Activated T-cell treated with anti-CD3 and anti-CD28 coated beads for 1 hour (primary cell): Measurements from ENCODE around the gene LLGL2.
"Not testable (repeated sequence)": the region's sequence is repeated elsewhere in the genome, so short reads cannot be mapped to it uniquely, and the experiment has no call there.

Experiments used
- DNase-seq: peaks from one replicate; pipeline ENCODE4 v3.0.0-alpha.2; 2020; ENCODE audit warnings: low read depth

The LLGL2 gene

GRCh38 chr17:75571197-75571884 lies 45.8 kb downstream of the LLGL2 start:
- DNase-seq: no peak

- DNase-seq: no peak
These were observed 46.4 kb downstream of the LLGL2 start for GRCh38 chr17:75571885-75572215.

DNA sequence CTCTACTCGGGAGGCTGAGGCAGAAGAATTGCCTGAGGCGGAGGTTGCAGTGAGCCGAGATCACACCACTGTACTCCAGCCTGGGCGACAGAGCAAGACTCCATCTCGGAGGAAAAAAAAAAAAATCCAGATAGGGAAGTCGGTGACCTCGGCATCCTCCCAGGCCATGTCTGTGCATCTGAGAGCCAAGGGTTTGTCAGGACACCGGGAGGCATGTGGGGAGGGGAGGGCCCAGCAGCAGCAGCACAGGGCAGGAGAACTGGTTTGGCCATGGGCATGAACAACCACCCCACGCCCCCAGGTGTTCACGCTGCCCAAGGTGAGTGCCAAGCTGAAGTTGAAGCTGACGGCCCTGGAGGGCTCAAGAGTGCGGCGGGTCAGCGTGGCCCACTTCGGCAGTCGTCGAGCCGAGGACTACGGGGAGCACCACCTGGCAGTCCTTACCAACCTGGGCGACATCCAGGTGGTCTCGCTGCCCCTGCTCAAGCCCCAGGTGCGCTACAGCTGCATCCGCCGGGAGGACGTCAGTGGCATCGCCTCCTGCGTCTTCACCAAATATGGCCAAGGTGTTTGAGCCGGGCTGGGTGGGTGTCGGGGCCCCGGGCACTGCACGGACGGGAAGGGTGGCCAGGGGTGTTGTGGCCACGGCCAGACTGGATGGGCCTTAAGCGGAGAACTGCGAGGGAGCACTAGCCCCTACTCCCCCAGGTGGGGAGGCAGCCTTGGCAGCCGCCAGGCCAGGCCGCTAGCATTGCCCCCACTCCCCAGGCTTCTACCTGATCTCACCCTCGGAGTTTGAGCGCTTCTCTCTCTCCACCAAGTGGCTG lies 47.4 kb downstream of the LLGL2 start:
- no peak for DNase-seq

DNA sequence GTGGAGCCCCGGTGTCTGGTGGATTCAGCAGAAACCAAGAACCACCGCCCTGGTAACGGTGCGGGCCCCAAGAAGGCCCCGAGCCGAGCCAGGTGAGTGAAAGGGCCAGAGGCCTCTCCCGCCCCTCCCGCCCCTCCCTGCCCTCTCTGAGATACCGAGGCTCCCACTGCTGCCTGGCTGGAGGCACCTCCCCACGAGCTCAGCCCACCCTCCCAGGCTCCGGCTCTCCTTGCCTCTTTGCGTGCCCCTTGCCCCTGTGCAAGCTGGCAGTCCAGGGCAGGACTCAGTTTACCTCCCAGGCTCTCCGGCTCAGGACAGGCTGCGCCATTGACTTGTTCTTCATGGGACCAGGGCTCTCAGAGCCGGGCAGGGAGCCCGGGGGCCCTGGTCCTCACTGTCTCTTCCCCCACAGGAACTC lies 48.1 kb downstream of the LLGL2 start:
- no peak for DNase-seq

GRCh38 chr17:75573994-75574393 lies 48.5 kb downstream of the LLGL2 start:
- no peak for DNase-seq

- no peak for DNase-seq
These were observed 49.0 kb downstream of the LLGL2 start for GRCh38 chr17:75574404-75575036.

- DNase-seq: no peak
These were observed 49.7 kb downstream of the LLGL2 start for GRCh38 chr17:75575197-75575596.

DNA sequence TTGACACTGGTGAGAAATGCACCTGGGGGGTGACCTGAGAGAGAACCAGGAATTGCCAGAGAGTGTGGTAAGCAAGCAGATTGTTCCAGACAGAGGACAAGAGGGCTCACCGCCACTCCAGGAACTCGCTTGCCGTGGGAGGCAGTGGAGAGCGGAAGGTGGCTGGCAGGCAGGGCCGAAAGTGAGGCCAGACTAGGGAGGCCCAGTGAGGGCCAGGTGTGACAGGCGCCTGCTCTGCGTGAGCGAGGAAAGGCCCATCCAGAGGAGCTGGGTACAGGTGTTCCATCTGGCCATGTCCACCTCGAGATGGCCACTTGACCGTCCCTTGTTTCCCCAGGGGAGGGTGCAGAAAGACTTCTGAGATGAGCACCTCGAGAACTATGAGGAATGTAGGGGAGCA lies 50.2 kb downstream of the LLGL2 start:
- no peak for DNase-seq

GRCh38 chr17:75576661-75577060 lies 51.2 kb downstream of the LLGL2 start:
- no peak for DNase-seq

- peak; percentile 25 for DNase-seq
These were observed 55.7 kb downstream of the LLGL2 start for GRCh38 chr17:75581121-75581725.

DNA sequence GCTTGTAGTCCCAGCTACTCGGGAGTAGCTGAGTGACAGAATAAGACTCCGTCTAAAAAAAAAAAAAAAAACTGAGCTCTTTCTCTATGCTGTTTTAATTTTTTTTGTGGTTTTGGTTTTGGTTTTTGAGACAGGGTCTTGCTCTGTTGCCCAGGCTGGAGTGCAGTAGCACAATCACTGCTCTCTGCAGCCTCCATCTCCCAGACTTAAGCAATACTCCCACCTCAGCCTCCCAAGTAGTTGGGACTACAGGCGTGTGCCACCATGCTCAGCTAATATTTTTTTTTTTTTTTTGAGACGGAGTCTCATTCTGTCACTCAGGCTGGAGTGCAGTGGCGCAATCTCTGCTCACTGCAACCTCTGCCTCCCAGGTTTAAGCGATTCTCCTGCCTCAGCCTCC lies 57.7 kb downstream of the LLGL2 start:
- DNase-seq: not testable (repeated sequence)

DNA sequence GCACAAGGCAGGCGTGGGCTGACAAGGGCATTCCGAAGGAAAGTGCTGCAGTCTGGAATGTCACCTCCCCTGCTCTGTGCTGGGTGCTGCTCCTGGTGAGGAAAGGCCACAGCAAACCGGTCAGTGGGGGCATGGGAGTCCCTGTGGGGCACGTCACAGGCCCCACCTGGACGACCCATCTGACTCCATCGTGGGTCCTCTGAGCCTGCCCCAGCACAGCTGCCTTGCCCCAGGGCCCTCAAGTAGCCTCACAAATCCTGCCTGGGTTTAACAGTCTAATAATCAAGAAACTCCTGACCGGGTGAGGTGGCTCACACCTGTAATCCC lies 59.3 kb downstream of the LLGL2 start:
- DNase-seq: no peak

DNA sequence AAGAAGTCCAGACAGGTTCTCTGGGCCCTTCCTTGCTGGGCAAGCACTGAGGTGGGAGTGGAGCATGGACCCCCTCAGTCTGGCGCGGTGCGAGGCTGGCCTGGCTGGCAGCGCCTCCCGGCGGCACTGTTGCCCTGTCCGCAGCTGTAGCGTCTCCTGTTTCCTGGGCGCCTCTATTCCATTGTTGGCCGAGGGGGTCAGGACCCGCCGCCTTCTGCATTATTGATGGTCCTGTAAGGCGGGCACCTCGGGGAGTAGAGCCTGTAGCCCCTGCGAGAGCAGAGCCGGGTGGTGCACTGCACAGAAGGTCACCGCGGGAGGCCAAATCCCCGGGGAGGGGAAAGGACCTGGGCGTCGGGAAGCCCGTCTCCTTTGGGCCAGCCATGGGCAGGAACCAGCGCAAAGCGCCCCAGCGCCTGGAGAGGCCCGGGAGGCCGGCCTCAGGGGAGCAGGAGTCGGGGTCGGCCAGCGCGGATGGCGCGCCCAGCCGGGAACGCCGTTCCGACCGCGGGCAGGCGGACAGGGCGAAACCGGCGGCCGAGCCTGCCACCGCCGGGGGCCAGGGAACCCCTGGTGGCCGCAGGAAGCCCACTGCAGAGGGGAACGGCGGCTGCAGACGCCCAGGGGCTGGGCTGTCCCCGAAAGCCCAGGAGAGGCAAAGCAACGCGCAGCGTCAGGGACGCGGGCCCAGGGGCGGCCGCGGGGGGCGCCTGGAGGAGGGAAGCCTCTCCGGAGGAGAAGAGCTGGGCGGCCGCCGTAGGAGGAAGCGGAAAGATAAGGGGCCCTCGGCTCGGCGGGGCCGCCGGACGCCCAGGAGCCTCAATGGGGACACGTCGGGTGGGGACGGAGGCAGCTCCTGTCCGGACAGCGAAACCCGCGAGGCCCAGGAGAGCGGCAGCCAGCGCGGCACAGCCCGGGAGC lies 62.4 kb downstream of the LLGL2 start, which contains the start of gene MYO15B:
TSS of gene MYO15B (plus strand) at position 126 of the 921 bp plus-strand sequence. CDS start at position 384, 258 bp downstream.
- DNase-seq: peak; percentile 60

- peak; percentile 16 for DNase-seq
These were observed 63.1 kb downstream of the LLGL2 start for GRCh38 chr17:75588596-75589011.

DNA sequence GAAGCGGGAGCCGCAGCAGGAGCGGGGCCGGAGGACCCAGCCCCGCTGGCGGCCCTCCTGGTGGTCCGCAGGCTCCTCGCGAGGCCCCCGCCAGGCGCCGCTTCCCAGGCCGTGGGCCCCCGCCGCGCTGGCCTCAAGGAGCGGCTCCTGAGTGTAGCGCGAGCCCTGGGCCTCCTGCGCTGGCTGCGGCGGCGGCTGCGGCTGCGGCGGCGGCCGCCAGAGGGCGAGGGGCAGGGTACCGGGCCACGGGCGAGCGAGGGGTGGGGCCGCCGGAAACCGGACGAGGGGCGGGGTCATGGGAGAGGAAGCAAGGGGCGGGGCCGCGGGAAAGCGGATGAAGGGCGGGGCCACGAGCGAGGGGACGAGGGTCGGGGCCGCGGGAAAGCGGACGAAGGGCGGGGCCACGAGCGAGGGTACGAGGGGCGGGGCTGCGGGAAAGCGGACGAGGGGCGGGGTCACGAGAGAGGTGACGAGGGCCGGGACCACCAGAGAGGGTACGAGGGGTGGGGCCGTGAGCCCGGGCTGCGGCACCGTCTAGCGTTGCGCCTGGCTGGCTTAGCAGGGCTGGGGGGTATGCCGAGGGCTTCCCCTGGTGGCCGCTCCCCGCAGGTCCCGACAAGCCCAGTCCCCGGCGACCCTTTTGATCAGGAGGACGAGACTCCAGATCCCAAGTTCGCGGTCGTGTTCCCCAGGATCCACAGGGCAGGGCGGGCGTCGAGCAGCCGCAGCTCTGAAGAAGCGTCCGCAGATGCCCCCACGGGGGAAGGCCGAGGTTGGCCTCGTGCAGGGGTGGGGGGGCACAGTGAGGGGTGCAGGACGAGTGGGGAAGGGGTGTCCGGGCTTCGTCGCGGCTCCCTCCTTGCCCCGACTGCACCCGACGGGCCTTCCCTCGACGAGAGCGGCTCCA lies 63.8 kb downstream of the LLGL2 start:
- DNase-seq: peak; percentile 98

- DNase-seq: no peak
These were observed 64.4 kb downstream of the LLGL2 start for GRCh38 chr17:75589919-75590303.

DNA sequence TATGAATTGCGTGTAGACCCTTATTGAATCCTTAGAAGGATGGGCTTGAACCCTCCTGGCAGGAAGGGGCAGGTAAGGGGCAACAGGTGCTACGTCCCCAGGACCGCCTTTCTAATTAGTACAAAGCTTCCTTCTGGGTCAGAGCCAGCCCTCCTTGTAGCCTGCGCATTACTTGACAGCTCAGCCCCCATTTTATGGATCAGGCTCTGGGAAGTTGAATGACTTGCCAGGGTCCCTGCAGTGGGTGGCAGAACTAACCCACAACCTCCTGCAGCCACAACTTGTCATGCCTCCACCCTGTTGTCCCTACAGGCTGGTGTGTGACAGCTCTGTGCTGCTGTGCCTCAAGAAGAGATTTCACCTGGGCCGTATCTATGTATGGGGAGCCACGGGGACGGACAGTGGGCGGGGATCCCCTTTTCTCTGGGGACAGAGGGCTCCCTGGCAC lies 64.8 kb downstream of the LLGL2 start:
- no peak for DNase-seq

DNA sequence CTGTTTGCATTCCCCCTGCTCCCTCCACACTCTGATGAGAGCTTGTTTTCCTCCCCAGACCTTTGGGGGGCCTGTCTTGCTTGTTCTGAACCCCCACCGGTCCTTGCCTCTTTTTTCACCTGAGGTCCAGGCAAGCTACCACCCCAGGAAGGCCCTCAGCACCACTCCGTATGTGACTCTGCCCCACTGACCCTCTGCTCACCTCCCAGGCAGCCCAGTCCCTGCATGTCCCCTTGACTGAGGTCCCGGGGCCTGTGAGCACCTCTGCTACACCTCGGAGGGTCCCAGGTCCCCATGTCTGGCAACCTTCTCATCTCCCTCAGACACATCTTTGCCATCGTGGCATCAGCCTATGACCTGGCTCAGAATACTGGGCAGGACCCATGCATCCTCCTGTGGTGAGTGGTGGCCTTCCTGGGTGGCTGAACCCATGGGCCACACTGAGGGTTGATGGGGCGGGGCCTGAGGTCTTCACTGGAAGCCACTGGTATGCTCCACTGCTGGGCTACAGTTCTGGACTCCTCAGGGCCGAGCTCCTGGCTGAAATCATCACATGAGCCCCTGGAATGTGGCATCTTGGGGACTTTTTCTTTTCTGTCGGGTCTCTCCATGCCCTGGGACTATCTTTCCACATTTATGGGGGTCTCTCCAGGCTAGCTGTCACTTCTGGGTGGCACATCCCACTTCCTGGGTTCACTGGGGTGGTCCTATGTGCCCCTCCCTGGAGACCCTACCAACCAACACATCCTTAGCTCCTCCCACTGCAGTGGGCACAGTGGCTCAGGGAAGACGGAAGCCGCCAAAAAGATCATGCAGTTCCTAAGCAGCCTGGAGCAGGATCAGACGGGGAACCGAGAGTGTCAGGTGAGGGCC lies 65.6 kb downstream of the LLGL2 start:
- DNase-seq: no peak

DNA sequence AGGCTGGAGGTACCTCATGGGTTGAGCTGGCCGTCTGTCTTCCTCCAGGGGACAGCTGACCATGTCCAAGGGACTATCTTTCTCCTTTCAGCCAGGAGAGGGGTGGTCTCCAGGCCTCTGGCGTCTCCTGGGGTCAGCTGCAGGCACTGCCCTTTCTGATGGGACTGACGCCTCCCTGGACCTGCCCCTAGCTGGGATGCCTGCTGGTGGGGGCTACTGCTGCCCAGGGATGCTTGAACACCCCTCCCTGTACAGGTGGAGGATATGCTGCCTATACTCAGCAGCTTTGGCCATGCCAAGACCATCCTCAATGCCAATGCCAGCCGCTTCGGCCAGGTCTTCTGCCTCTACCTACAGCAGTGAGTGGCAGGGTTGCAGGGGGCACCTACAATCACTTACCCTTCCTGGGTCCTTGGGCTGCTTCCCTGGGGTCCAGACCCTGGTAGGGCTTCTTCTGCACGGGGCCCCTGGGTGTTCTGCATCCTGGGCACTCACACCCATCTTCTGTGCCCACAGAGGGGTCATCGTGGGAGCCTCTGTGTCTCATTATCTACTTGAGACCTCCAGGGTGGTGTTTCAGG lies 66.3 kb downstream of the LLGL2 start:
- no peak for DNase-seq
